Erythroblast (primary cell): ENCODE measurements around the gene SEC31A.

Experiments used
- GATA1 ChIP-seq: IDR thresholded peaks from 2 replicates; pipeline ENCODE4 v1.6.1; 2011; ENCODE audit warnings: low read depth, mild to moderate bottlenecking, control low read depth, low read length, moderate library complexity
- POLR2A ChIP-seq: IDR thresholded peaks from 2 replicates; pipeline ENCODE4 v1.6.1; 2011; ENCODE audit warnings: mild to moderate bottlenecking, low read length

DNA sequence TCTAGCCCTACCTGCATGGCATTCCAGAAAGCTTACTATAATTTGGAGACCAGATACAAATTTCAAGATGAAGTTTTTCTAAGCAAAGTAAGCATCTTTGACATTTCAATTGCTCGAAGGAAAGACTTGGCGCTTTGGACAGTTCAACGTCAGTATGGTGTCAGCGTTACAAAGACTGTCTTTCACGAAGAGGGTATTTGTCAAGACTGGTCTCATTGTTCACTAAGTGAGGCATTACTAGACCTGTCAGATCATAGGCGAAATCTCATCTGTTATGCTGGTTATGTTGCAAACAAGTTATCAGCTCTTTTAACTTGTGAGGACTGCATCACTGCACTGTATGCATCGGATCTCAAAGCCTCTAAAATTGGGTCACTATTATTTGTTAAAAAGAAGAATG lies 27.1 kb upstream of the SEC31A start:
- TF ChIP-seq POLR2A (no peak), GATA1 (no peak)
